PC-9 (cell line): ENCODE measurements around the gene PCDHA1.

Experiments
- CTCF ChIP-seq: fragments of 200-600 bp; sonication (generic); conservative IDR thresholded peaks from 2 replicates; pipeline ENCODE4 v1.6.1; 2017; ENCODE audit warnings: mixed run types, antibody characterized with exemption, mild to moderate bottlenecking, moderate library complexity
- EZH2 ChIP-seq: fragments of 200-600 bp; sonication (generic); IDR thresholded peaks from 2 replicates; pipeline ENCODE4 v1.8.0; 2017; ENCODE audit warnings: antibody characterized with exemption, low read depth

GRCh38 chr5:140795259-140795641, 9.3 kb downstream of the PCDHA1 start:
- TF ChIP-seq CTCF, result peak; percentile 18; the same call in 1 of the 2 replicates
- TF ChIP-seq EZH2, result no peak
